HEK293 (cell line): ENCODE measurements around the gene DZIP1L.

Source experiments
- CTCF ChIA-PET: fragments of 350-600 bp; formaldehyde crosslinking; extraction: SDS; loops from one replicate; lab custom pipeline; 2021; ENCODE audit warnings: antibody characterized with exemption; lab: Yijun Ruan, JAX
- POLR2A ChIA-PET: fragments of 300-600 bp; formaldehyde crosslinking; extraction: SDS; loops from one replicate; lab custom pipeline; 2020; ENCODE audit warnings: antibody characterized with exemption, inconsistent platforms; lab: Yijun Ruan, JAX
- H3K27ac ChIP-seq: fragments of 200-500 bp; sonication (Bioruptor generic); 2 replicates; pipeline ENCODE4 v1.5.1; 2014; ENCODE audit warnings: low read depth, low read length, control low read depth, inconsistent platforms; ENCODE audit errors: extremely low read depth
- H3K36me3 ChIP-seq, 2 experiments: fragments of 200-500 bp in 1 of 2; sonication (Bioruptor generic) in 1 of 2; 1 replicate in 1 of 2; 2 replicates in 1 of 2; pipeline ENCODE4 v1.5.1; 2014 to 2017; ENCODE audit warnings: inconsistent platforms in 2 of 2, low read length in 2 of 2; ENCODE audit not compliant: control insufficient read depth in 2 of 2, insufficient read depth in 1 of 2
- H3K4me1 ChIP-seq: fragments of 200-500 bp; sonication (Bioruptor generic); 2 replicates; pipeline ENCODE4 v1.5.1; 2014; ENCODE audit warnings: mild to moderate bottlenecking, low read length, inconsistent platforms; ENCODE audit not compliant: control insufficient read depth, insufficient read depth
- H3K4me3 ChIP-seq: 2 replicates; pipeline ENCODE4 v1.5.1; 2011; ENCODE audit warnings: low read depth, mild to moderate bottlenecking, control low read depth, low read length, moderate library complexity
- H3K9me3 ChIP-seq: fragments of 200-500 bp; sonication (Bioruptor generic); 2 replicates; pipeline ENCODE4 v1.5.1; 2014; ENCODE audit warnings: low read depth, low read length, inconsistent platforms; ENCODE audit not compliant: control insufficient read depth, insufficient read depth
- BCL11A ChIP-seq: fragments of 450-650 bp; formaldehyde crosslinking; IDR thresholded peaks from 2 replicates; pipeline ENCODE4 v1.5.1; 2016; ENCODE audit warnings: low read depth, missing biosample characterization, missing genetic modification characterization
- EGR2 ChIP-seq: fragments of 450-650 bp; formaldehyde crosslinking; IDR thresholded peaks from 2 replicates; pipeline ENCODE4 v1.5.1; 2016; ENCODE audit warnings: low read depth, missing biosample characterization, missing genetic modification characterization
- FEZF1 ChIP-seq: fragments of 450-650 bp; formaldehyde crosslinking; IDR thresholded peaks from 2 replicates; pipeline ENCODE4 v1.5.1; 2016; ENCODE audit warnings: missing biosample characterization, missing genetic modification characterization
- GLIS1 ChIP-seq: fragments of 450-650 bp; formaldehyde crosslinking; IDR thresholded peaks from 2 replicates; pipeline ENCODE4 v1.5.1; 2016; ENCODE audit warnings: missing biosample characterization, missing genetic modification characterization
- HOXA7 ChIP-seq: sonication (generic); formaldehyde crosslinking; IDR thresholded peaks from 2 replicates; pipeline ENCODE4 v1.8.1; 2022; ENCODE audit warnings: missing genetic modification reagents, borderline replicate concordance
- YY2 ChIP-seq: fragments of 450-650 bp; formaldehyde crosslinking; IDR thresholded peaks from 2 replicates; pipeline ENCODE4 v1.5.1; 2016; ENCODE audit warnings: missing biosample characterization, missing genetic modification characterization
- ZBTB1 ChIP-seq: fragments of 450-650 bp; formaldehyde crosslinking; IDR thresholded peaks from 2 replicates; pipeline ENCODE4 v1.5.1; 2016; ENCODE audit warnings: missing biosample characterization, missing genetic modification characterization
- ZBTB8A ChIP-seq: fragments of 450-650 bp; formaldehyde crosslinking; IDR thresholded peaks from 2 replicates; pipeline ENCODE4 v1.5.1; 2016; ENCODE audit warnings: missing biosample characterization, missing genetic modification characterization
- ZIC2 ChIP-seq: fragments of 450-650 bp; formaldehyde crosslinking; IDR thresholded peaks from 2 replicates; pipeline ENCODE4 v1.5.1; 2016; ENCODE audit warnings: missing biosample characterization, missing genetic modification characterization
- ZNF121 ChIP-seq: fragments of 450-650 bp; formaldehyde crosslinking; IDR thresholded peaks from 2 replicates; pipeline ENCODE4 v1.5.1; 2016; ENCODE audit warnings: missing biosample characterization, missing genetic modification characterization
- ZNF221 ChIP-seq: fragments of 450-650 bp; formaldehyde crosslinking; IDR thresholded peaks from 2 replicates; pipeline ENCODE4 v1.5.1; 2017; ENCODE audit warnings: missing biosample characterization, missing genetic modification characterization, borderline replicate concordance
- ZNF416 ChIP-seq: fragments of 450-650 bp; formaldehyde crosslinking; IDR thresholded peaks from 2 replicates; pipeline ENCODE4 v1.5.1; 2016; ENCODE audit warnings: missing biosample characterization, missing genetic modification characterization
- ZNF530 ChIP-seq: fragments of 450-650 bp; formaldehyde crosslinking; IDR thresholded peaks from 2 replicates; pipeline ENCODE4 v1.5.1; 2016; ENCODE audit warnings: low read depth, missing biosample characterization, missing genetic modification characterization
- ZNF677 ChIP-seq: fragments of 450-650 bp; IDR thresholded peaks from 2 replicates; pipeline ENCODE4 v1.5.0; 2018; ENCODE audit warnings: missing biosample characterization, mild to moderate bottlenecking, missing genetic modification characterization, moderate library complexity
- ZNF792 ChIP-seq: fragments of 450-650 bp; formaldehyde crosslinking; IDR thresholded peaks from 2 replicates; pipeline ENCODE4 v1.5.1; 2016; ENCODE audit warnings: missing biosample characterization, missing genetic modification characterization
- TF ChIP-seq, protein P1 (sequence below): fragments of 450-650 bp; formaldehyde crosslinking; IDR thresholded peaks from 2 replicates; pipeline ENCODE4 v1.5.1; 2017; ENCODE audit warnings: missing biosample characterization, missing genetic modification characterization
- TF ChIP-seq, protein P2 (sequence below): fragments of 450-650 bp; formaldehyde crosslinking; IDR thresholded peaks from 2 replicates; pipeline ENCODE4 v1.5.1; 2016; ENCODE audit warnings: missing biosample characterization, missing genetic modification characterization
- TF ChIP-seq, protein P3 (sequence below): fragments of 450-650 bp; formaldehyde crosslinking; IDR thresholded peaks from 2 replicates; pipeline ENCODE4 v1.5.1; 2016; ENCODE audit warnings: missing biosample characterization, missing genetic modification characterization
- TF ChIP-seq, protein P4 (sequence below): fragments of 450-650 bp; formaldehyde crosslinking; IDR thresholded peaks from 2 replicates; pipeline ENCODE4 v1.5.1; 2017; ENCODE audit warnings: missing biosample characterization, missing genetic modification characterization
- TF ChIP-seq, protein P5 (sequence below): fragments of 450-650 bp; formaldehyde crosslinking; IDR thresholded peaks from 2 replicates; pipeline ENCODE4; 2016; ENCODE audit warnings: missing biosample characterization, missing genetic modification characterization
- TF ChIP-seq, protein P6 (sequence below): fragments of 450-650 bp; formaldehyde crosslinking; IDR thresholded peaks from 2 replicates; pipeline ENCODE4 v1.5.1; 2017; ENCODE audit warnings: missing biosample characterization, missing genetic modification characterization
- TF ChIP-seq, protein P7 (sequence below): fragments of 450-650 bp; formaldehyde crosslinking; IDR thresholded peaks from 2 replicates; pipeline ENCODE4 v1.5.1; 2016; ENCODE audit warnings: missing biosample characterization, missing genetic modification characterization

The DZIP1L gene

DNA sequence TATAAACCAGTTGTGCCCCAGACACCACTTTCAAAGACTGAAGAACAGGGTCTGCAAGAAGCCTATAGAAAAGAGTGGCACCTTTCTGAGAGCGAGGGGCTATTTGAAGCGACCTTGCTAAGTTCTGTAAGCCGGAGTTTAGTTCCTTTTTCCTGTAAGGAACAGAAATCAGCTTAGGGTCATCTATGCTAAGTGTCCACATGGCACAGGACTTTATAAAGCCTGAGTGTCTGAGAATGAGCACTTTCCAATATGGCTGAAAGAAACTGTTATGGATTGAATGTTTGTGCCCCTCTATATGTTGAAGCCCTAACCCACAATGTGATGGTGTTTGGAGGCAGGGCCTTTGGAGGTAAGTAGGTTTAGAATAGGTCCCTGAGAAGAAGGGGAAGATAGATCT lies 20.8 kb upstream of the DZIP1L start:
- CTCF ChIA-PET = no interaction called here
- POLR2A ChIA-PET = no interaction called here
- Histone ChIP-seq H3K36me3 (no peaks in the 10 kb centered on the region), H3K27ac (no peak overlapping the region), H3K4me1 (no peaks in the 10 kb centered on the region), H3K9me3 (no peaks in the 10 kb centered on the region), H3K4me3 (no peak overlapping the region)
- TF ChIP-seq, protein P1, sequence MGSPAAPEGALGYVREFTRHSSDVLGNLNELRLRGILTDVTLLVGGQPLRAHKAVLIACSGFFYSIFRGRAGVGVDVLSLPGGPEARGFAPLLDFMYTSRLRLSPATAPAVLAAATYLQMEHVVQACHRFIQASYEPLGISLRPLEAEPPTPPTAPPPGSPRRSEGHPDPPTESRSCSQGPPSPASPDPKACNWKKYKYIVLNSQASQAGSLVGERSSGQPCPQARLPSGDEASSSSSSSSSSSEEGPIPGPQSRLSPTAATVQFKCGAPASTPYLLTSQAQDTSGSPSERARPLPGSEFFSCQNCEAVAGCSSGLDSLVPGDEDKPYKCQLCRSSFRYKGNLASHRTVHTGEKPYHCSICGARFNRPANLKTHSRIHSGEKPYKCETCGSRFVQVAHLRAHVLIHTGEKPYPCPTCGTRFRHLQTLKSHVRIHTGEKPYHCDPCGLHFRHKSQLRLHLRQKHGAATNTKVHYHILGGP (tag by site-specific recombination) = no peak
- TF ChIP-seq, protein P2, sequence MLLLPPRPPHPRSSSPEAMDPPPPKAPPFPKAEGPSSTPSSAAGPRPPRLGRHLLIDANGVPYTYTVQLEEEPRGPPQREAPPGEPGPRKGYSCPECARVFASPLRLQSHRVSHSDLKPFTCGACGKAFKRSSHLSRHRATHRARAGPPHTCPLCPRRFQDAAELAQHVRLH (tag by site-specific recombination) = no peak
- TF ChIP-seq ZNF121 (tag by site-specific recombination) (no peak), ZNF530 (tag by site-specific recombination) (no peak), HOXA7 (CRISPR knock-in tag) (no peak), YY2 (tag by site-specific recombination) (no peak)

DNA sequence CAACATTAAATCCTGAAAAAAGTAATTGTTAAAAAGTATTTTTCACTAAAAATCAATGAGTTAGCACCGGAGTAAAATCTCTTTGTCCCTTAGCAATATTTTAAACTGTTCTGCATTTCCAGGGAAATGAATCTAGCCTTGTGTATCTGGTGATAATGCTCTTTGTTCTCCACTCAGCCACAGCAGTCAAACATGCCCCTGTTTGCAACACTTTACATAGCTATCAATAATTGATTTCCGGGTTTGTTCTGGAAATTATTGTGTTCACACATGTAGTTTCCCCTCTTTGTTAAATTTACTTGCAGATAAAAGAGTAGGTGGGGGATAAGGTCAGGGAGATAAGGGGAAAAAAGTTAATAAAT lies 20.4 kb upstream of the DZIP1L start:
- POLR2A ChIA-PET = no interaction called here
- CTCF ChIA-PET = no interaction called here
- Histone ChIP-seq H3K27ac (no peak overlapping the region), H3K4me1 (no peaks in the 10 kb centered on the region), H3K4me3 (no peak overlapping the region), H3K9me3 (no peaks in the 10 kb centered on the region), H3K36me3 (no peaks in the 10 kb centered on the region)
- no peak for TF ChIP-seq ZBTB8A
- TF ChIP-seq BCL11A = no peak
- no peak for TF ChIP-seq EGR2 (tag by site-specific recombination)
- no peak for TF ChIP-seq FEZF1 (tag by site-specific recombination)
- TF ChIP-seq, protein P3, sequence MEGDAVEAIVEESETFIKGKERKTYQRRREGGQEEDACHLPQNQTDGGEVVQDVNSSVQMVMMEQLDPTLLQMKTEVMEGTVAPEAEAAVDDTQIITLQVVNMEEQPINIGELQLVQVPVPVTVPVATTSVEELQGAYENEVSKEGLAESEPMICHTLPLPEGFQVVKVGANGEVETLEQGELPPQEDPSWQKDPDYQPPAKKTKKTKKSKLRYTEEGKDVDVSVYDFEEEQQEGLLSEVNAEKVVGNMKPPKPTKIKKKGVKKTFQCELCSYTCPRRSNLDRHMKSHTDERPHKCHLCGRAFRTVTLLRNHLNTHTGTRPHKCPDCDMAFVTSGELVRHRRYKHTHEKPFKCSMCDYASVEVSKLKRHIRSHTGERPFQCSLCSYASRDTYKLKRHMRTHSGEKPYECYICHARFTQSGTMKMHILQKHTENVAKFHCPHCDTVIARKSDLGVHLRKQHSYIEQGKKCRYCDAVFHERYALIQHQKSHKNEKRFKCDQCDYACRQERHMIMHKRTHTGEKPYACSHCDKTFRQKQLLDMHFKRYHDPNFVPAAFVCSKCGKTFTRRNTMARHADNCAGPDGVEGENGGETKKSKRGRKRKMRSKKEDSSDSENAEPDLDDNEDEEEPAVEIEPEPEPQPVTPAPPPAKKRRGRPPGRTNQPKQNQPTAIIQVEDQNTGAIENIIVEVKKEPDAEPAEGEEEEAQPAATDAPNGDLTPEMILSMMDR (tag by site-specific recombination) = no peak
- no peak for TF ChIP-seq ZNF416
- TF ChIP-seq ZNF221 = no peak
- TF ChIP-seq, protein P4, sequence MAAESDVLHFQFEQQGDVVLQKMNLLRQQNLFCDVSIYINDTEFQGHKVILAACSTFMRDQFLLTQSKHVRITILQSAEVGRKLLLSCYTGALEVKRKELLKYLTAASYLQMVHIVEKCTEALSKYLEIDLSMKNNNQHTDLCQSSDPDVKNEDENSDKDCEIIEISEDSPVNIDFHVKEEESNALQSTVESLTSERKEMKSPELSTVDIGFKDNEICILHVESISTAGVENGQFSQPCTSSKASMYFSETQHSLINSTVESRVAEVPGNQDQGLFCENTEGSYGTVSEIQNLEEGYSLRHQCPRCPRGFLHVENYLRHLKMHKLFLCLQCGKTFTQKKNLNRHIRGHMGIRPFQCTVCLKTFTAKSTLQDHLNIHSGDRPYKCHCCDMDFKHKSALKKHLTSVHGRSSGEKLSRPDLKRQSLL (tag by site-specific recombination) = no peak
- TF ChIP-seq ZNF792 (tag by site-specific recombination) = no peak
- TF ChIP-seq, protein P5, sequence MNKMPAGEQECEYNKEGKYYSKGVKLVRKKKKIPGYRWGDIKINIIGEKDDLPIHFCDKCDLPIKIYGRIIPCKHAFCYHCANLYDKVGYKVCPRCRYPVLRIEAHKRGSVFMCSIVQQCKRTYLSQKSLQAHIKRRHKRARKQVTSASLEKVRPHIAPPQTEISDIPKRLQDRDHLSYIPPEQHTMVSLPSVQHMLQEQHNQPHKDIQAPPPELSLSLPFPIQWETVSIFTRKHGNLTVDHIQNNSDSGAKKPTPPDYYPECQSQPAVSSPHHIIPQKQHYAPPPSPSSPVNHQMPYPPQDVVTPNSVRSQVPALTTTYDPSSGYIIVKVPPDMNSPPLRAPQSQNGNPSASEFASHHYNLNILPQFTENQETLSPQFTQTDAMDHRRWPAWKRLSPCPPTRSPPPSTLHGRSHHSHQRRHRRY = no peak
- TF ChIP-seq, protein P6, sequence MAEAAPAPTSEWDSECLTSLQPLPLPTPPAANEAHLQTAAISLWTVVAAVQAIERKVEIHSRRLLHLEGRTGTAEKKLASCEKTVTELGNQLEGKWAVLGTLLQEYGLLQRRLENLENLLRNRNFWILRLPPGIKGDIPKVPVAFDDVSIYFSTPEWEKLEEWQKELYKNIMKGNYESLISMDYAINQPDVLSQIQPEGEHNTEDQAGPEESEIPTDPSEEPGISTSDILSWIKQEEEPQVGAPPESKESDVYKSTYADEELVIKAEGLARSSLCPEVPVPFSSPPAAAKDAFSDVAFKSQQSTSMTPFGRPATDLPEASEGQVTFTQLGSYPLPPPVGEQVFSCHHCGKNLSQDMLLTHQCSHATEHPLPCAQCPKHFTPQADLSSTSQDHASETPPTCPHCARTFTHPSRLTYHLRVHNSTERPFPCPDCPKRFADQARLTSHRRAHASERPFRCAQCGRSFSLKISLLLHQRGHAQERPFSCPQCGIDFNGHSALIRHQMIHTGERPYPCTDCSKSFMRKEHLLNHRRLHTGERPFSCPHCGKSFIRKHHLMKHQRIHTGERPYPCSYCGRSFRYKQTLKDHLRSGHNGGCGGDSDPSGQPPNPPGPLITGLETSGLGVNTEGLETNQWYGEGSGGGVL = no peak
- no peak for TF ChIP-seq GLIS1 (tag by site-specific recombination)
- TF ChIP-seq ZBTB1 (tag by site-specific recombination) = no peak
- TF ChIP-seq ZIC2 = no peak
- TF ChIP-seq ZNF677 (tag by site-specific recombination) = no peak
- TF ChIP-seq, protein P7, sequence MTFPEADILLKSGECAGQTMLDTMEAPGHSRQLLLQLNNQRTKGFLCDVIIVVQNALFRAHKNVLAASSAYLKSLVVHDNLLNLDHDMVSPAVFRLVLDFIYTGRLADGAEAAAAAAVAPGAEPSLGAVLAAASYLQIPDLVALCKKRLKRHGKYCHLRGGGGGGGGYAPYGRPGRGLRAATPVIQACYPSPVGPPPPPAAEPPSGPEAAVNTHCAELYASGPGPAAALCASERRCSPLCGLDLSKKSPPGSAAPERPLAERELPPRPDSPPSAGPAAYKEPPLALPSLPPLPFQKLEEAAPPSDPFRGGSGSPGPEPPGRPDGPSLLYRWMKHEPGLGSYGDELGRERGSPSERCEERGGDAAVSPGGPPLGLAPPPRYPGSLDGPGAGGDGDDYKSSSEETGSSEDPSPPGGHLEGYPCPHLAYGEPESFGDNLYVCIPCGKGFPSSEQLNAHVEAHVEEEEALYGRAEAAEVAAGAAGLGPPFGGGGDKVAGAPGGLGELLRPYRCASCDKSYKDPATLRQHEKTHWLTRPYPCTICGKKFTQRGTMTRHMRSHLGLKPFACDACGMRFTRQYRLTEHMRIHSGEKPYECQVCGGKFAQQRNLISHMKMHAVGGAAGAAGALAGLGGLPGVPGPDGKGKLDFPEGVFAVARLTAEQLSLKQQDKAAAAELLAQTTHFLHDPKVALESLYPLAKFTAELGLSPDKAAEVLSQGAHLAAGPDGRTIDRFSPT (tag by site-specific recombination) = no peak
